SK-N-SH treated with all-trans-retinoic acid at 6 μM for 48 hours (cell line): Measurements from ENCODE around the gene PPFIA4.

Experiments
- ATAC-seq: fragments of 200-7000 bp; cut with Tn5 transposase; 3 replicates; pipeline ENCODE4 v1.9.1; 2020; ENCODE audit warnings: mild to moderate bottlenecking, moderate library complexity
- ARNTL ChIP-seq: fragments of 450-650 bp; formaldehyde crosslinking; IDR thresholded peaks from 2 replicates; pipeline ENCODE4 v1.5.0; 2020; ENCODE audit warnings: low read depth, mild to moderate bottlenecking, moderate library complexity, borderline replicate concordance
- BACH2 ChIP-seq: fragments of 250-450 bp; sonication (Bioruptor Pico); IDR thresholded peaks from 2 replicates; pipeline ENCODE4 v1.9.0; 2021; ENCODE audit warnings: mild to moderate bottlenecking, borderline replicate concordance
- CSDC2 ChIP-seq: fragments of 250-450 bp; sonication (Bioruptor Pico); IDR thresholded peaks from 2 replicates; pipeline ENCODE4 v1.5.0; 2020; ENCODE audit warnings: mild to moderate bottlenecking, moderate library complexity
- GLIS3 ChIP-seq: fragments of 250-450 bp; sonication (Bioruptor Pico); IDR thresholded peaks from 2 replicates; pipeline ENCODE4 v1.5.0; 2020; ENCODE audit warnings: mild to moderate bottlenecking, moderate library complexity
- ISL1 ChIP-seq: fragments of 250-450 bp; sonication (Bioruptor Pico); IDR thresholded peaks from 2 replicates; pipeline ENCODE4 v2.1.2; 2022; ENCODE audit warnings: mild to moderate bottlenecking, moderate library complexity
- OSR1 ChIP-seq: fragments of 250-450 bp; sonication (Bioruptor Pico); IDR thresholded peaks from 2 replicates; pipeline ENCODE4 v1.8.0; 2022; ENCODE audit warnings: moderate library complexity, mild to moderate bottlenecking, inconsistent platforms
- RARB ChIP-seq: fragments of 250-450 bp; sonication (Bioruptor Pico); IDR thresholded peaks from 2 replicates; pipeline ENCODE4 v1.8.0; 2021; ENCODE audit warnings: mild to moderate bottlenecking, moderate library complexity
- SNAI2 ChIP-seq: fragments of 250-450 bp; sonication (Bioruptor Pico); IDR thresholded peaks from 2 replicates; pipeline ENCODE4 v1.5.0; 2020; ENCODE audit warnings: mild to moderate bottlenecking, moderate library complexity
- TCF4 ChIP-seq: fragments of 250-450 bp; sonication (Bioruptor Pico); IDR thresholded peaks from 2 replicates; pipeline ENCODE4 v1.8.0; 2021; ENCODE audit warnings: mild to moderate bottlenecking, moderate library complexity, borderline replicate concordance
- TOX ChIP-seq: fragments of 250-450 bp; sonication (Bioruptor Pico); IDR thresholded peaks from 2 replicates; pipeline ENCODE4 v1.8.0; 2021; ENCODE audit warnings: mild to moderate bottlenecking, moderate library complexity, borderline replicate concordance
- ZC3H10 ChIP-seq: fragments of 250-450 bp; sonication (Bioruptor Pico); IDR thresholded peaks from 2 replicates; pipeline ENCODE4 v1.5.1; 2021; ENCODE audit warnings: mild to moderate bottlenecking, moderate library complexity
- ZFP3 ChIP-seq: fragments of 250-450 bp; sonication (Bioruptor Pico); IDR thresholded peaks from 2 replicates; pipeline ENCODE4 v1.5.0; 2020; ENCODE audit warnings: mild to moderate bottlenecking, moderate library complexity
- ZNF565 ChIP-seq: fragments of 450-650 bp; formaldehyde crosslinking; conservative IDR thresholded peaks from 2 replicates; pipeline ENCODE4 v1.5.0; 2020; ENCODE audit warnings: low read depth, mild to moderate bottlenecking, moderate library complexity
- ZNF70 ChIP-seq: fragments of 450-650 bp; formaldehyde crosslinking; IDR thresholded peaks from 2 replicates; pipeline ENCODE4 v1.5.0; 2020; ENCODE audit warnings: mild to moderate bottlenecking, moderate library complexity
- ZNF8 ChIP-seq: fragments of 450-650 bp; formaldehyde crosslinking; IDR thresholded peaks from 2 replicates; pipeline ENCODE4 v1.5.0; 2020; ENCODE audit warnings: mild to moderate bottlenecking, moderate library complexity
- TF ChIP-seq, protein P1 (sequence below): fragments of 250-450 bp; sonication (Bioruptor Pico); IDR thresholded peaks from 2 replicates; pipeline ENCODE4 v1.5.1; 2020; ENCODE audit warnings: low read depth, mild to moderate bottlenecking, moderate library complexity
- TF ChIP-seq, protein P2 (sequence below): fragments of 250-450 bp; sonication (Bioruptor Pico); IDR thresholded peaks from 2 replicates; pipeline ENCODE4 v1.5.1; 2021; ENCODE audit warnings: mild to moderate bottlenecking, moderate library complexity
- TF ChIP-seq, protein P3 (sequence below): fragments of 250-450 bp; sonication (Bioruptor Pico); IDR thresholded peaks from 2 replicates; pipeline ENCODE4 v1.8.0; 2020; ENCODE audit warnings: mild to moderate bottlenecking, moderate library complexity, borderline replicate concordance
- TF ChIP-seq, protein P4 (sequence below): fragments of 250-450 bp; sonication (Bioruptor Pico); IDR thresholded peaks from 2 replicates; pipeline ENCODE4 v1.8.0; 2021; ENCODE audit warnings: low read depth, mild to moderate bottlenecking, moderate library complexity, borderline replicate concordance
- TF ChIP-seq, protein P5 (sequence below): fragments of 250-450 bp; sonication (Bioruptor Pico); IDR thresholded peaks from 2 replicates; pipeline ENCODE4 v1.5.0; 2020; ENCODE audit warnings: mild to moderate bottlenecking, moderate library complexity

The PPFIA4 gene

DNA sequence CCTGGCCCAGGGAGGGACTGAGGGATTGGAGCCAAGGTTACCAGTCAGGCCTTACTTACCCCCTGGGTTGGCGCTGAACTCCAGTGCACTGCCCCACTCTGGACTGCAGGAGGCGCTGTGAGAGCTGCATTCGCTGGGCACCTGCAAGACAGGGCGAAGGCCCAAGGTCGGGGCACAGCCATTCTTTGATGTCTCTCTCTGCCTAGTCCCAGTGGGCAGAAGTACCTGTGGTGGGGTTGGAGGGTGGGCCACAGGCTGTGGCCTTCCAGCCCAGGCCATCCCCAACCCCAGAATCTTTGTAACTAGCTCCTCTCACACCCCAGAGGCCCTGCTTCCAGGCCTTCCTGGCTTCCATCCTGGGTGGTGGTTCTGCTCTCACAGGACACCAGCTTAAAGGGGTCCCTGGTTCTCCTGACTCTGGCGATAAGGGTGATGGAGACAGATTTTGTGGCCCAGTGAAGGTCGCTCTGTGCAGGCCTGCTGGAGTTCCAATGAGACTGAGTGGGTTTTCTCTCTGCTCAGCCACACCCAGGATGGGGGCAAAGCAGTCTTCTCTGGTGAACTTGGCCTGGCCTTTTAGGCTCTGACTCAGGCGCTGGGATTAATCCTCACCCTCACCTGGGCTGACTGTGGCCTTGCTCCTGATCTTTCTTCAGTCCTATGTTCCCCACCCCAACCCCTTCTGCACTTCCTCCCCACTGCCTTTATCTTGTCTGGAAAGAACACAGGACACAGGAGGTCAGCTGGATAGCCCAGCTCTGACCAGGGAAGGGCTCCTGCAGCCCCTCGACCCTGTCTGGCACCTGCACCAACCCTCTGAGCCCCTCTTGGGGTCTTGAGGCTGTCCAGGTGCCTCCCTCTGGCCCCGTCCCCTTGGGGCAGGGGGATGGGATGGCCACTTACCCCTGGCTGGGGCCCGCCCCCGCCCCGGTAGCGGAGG is 58.6 kb downstream of the PPFIA4 start:
- TF ChIP-seq TOX (CRISPR knock-in tag) (no peak), GLIS3 (no peak), RARB (CRISPR knock-in tag) (no peak)
- TF ChIP-seq, protein P1, sequence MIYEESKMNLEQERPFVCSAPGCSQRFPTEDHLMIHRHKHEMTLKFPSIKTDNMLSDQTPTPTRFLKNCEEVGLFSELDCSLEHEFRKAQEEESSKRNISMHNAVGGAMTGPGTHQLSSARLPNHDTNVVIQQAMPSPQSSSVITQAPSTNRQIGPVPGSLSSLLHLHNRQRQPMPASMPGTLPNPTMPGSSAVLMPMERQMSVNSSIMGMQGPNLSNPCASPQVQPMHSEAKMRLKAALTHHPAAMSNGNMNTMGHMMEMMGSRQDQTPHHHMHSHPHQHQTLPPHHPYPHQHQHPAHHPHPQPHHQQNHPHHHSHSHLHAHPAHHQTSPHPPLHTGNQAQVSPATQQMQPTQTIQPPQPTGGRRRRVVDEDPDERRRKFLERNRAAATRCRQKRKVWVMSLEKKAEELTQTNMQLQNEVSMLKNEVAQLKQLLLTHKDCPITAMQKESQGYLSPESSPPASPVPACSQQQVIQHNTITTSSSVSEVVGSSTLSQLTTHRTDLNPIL (CRISPR knock-in tag) = no peak
- TF ChIP-seq, protein P2, sequence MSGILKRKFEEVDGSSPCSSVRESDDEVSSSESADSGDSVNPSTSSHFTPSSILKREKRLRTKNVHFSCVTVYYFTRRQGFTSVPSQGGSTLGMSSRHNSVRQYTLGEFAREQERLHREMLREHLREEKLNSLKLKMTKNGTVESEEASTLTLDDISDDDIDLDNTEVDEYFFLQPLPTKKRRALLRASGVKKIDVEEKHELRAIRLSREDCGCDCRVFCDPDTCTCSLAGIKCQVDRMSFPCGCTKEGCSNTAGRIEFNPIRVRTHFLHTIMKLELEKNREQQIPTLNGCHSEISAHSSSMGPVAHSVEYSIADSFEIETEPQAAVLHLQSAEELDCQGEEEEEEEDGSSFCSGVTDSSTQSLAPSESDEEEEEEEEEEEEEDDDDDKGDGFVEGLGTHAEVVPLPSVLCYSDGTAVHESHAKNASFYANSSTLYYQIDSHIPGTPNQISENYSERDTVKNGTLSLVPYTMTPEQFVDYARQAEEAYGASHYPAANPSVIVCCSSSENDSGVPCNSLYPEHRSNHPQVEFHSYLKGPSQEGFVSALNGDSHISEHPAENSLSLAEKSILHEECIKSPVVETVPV (CRISPR knock-in tag) = no peak
- TF ChIP-seq, all 23 proteins: peak for 0
- ATAC-seq = peak; percentile 43; the same call in 2 of the 3 replicates

DNA sequence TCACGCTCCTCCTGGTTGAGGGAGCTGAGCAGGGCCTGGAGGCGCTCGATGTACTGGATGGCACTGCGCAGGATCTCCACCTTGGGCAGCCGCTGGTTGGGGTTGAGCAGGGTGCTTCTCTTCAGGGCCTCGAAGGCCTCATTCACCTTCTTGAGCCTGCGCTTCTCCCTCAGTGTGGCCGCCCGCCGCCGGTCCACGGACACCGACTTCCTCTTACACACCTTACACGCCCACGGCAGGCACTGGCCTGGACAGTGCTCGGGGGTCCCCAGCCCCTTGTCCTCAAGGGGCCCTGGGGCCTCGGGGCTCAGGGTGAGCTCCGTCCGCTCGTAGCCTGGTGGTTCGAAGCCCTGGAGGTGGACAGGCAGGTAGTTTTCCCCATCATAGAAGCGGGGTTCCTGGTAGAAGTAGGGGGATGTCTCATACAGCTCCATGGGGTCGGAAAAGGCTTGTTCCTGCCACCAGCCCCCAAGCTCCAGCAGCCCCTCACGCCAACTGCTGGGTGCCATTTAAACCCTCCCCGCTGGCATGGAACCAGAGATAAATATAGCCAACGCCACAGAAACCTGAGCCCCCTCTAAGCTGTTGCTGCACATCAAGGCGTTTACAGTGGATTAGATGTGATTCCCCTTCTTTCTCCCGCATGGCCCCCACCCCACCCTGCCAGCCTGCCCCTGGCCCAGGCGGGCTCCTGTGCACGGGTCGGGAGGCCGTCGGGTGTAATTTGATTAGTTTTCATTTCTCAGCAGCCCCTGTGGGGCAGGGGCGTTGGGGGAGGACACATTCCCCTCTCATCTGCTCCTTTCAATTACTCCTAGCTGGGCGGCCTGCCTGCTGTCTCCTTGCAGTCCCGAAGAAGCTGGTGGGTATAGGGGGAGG is 59.5 kb downstream of the PPFIA4 start, which contains the start of gene MYOG:
Gene MYOG (minus strand): TSS at position 485 of the 879 bp plus-strand sequence. CDS start 51 bp downstream, at position 434.
- ATAC-seq = no peak
- TF ChIP-seq, protein P3, sequence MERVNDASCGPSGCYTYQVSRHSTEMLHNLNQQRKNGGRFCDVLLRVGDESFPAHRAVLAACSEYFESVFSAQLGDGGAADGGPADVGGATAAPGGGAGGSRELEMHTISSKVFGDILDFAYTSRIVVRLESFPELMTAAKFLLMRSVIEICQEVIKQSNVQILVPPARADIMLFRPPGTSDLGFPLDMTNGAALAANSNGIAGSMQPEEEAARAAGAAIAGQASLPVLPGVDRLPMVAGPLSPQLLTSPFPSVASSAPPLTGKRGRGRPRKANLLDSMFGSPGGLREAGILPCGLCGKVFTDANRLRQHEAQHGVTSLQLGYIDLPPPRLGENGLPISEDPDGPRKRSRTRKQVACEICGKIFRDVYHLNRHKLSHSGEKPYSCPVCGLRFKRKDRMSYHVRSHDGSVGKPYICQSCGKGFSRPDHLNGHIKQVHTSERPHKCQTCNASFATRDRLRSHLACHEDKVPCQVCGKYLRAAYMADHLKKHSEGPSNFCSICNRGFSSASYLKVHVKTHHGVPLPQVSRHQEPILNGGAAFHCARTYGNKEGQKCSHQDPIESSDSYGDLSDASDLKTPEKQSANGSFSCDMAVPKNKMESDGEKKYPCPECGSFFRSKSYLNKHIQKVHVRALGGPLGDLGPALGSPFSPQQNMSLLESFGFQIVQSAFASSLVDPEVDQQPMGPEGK (CRISPR knock-in tag) = no peak
- no peak for TF ChIP-seq ZC3H10 (CRISPR knock-in tag)
- TF ChIP-seq, protein P1 (CRISPR knock-in tag) = no peak
- no peak for TF ChIP-seq TCF4 (CRISPR knock-in tag)
- no peak for TF ChIP-seq ZNF70 (CRISPR knock-in tag)
- TF ChIP-seq, protein P4, sequence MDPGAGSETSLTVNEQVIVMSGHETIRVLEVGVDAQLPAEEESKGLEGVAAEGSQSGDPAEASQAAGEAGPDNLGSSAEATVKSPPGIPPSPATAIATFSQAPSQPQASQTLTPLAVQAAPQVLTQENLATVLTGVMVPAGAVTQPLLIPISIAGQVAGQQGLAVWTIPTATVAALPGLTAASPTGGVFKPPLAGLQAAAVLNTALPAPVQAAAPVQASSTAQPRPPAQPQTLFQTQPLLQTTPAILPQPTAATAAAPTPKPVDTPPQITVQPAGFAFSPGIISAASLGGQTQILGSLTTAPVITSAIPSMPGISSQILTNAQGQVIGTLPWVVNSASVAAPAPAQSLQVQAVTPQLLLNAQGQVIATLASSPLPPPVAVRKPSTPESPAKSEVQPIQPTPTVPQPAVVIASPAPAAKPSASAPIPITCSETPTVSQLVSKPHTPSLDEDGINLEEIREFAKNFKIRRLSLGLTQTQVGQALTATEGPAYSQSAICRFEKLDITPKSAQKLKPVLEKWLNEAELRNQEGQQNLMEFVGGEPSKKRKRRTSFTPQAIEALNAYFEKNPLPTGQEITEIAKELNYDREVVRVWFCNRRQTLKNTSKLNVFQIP (CRISPR knock-in tag) = no peak
- no peak for TF ChIP-seq TOX (CRISPR knock-in tag)
- TF ChIP-seq GLIS3 = no peak
- TF ChIP-seq ZNF565 (CRISPR knock-in tag) = no peak
- no peak for TF ChIP-seq ISL1 (CRISPR knock-in tag)
- TF ChIP-seq, protein P5, sequence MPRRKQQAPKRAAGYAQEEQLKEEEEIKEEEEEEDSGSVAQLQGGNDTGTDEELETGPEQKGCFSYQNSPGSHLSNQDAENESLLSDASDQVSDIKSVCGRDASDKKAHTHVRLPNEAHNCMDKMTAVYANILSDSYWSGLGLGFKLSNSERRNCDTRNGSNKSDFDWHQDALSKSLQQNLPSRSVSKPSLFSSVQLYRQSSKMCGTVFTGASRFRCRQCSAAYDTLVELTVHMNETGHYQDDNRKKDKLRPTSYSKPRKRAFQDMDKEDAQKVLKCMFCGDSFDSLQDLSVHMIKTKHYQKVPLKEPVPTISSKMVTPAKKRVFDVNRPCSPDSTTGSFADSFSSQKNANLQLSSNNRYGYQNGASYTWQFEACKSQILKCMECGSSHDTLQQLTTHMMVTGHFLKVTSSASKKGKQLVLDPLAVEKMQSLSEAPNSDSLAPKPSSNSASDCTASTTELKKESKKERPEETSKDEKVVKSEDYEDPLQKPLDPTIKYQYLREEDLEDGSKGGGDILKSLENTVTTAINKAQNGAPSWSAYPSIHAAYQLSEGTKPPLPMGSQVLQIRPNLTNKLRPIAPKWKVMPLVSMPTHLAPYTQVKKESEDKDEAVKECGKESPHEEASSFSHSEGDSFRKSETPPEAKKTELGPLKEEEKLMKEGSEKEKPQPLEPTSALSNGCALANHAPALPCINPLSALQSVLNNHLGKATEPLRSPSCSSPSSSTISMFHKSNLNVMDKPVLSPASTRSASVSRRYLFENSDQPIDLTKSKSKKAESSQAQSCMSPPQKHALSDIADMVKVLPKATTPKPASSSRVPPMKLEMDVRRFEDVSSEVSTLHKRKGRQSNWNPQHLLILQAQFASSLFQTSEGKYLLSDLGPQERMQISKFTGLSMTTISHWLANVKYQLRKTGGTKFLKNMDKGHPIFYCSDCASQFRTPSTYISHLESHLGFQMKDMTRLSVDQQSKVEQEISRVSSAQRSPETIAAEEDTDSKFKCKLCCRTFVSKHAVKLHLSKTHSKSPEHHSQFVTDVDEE (CRISPR knock-in tag) = no peak
- no peak for TF ChIP-seq BACH2 (CRISPR knock-in tag)
- TF ChIP-seq OSR1 (CRISPR knock-in tag) = no peak
- TF ChIP-seq ZNF8 (CRISPR knock-in tag) = no peak
- no peak for TF ChIP-seq ZFP3 (CRISPR knock-in tag)
- no peak for TF ChIP-seq RARB (CRISPR knock-in tag)
- no peak for TF ChIP-seq CSDC2
- TF ChIP-seq ARNTL = no peak
- TF ChIP-seq SNAI2 = no peak
